GM23248 (cell line): ENCODE measurements around the gene C1RL.

Experiments used
- EZH2 ChIP-seq: fragments of 200-600 bp; sonication (generic); IDR thresholded peaks from 2 replicates; pipeline ENCODE4 v1.6.1; 2018; ENCODE audit warnings: antibody characterized with exemption, mild to moderate bottlenecking; ENCODE audit not compliant: insufficient read depth, poor library complexity, severe bottlenecking
- EZH2phosphoT487 ChIP-seq: fragments of 200-600 bp; sonication (generic); IDR thresholded peaks from 2 replicates; pipeline ENCODE4 v1.6.1; 2018; ENCODE audit warnings: antibody characterized with exemption, moderate library complexity, mild to moderate bottlenecking, low read depth; ENCODE audit not compliant: insufficient read depth

DNA sequence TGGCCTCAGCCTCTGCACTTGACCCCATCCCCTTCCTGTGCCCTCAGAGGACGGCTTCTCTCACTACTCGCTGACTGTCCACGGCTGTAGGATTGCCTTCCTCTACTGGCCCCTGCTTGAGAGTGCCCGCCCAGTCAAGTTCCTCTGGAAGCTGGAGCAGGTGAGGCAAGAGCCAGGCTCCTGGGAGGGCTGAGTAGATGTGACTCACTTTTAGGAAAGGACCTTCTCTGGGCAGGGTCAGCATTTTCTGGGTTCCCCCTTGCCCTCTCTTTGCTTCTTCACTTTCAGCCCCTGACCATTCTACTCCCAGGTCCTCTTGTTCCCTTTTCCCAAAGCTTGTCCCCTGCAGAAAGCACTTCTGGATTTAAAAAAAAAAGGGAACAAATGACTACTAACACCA lies 28.9 kb upstream of the C1RL start:
- no peak for TF ChIP-seq EZH2phosphoT487
- no peak for TF ChIP-seq EZH2
